Epithelial cell of prostate (primary cell): ENCODE measurements around the gene CDK13.
"Not testable (repeated sequence)": the region's sequence is repeated elsewhere in the genome, so short reads cannot be mapped to it uniquely, and the experiment has no call there.

ENCODE experiments used
- DNase-seq: peaks from one replicate; pipeline ENCODE4 v3.0.0-alpha.2; 2011; ENCODE audit warnings: low read depth, low spot score
- H3K27ac ChIP-seq: fragments of 450-650 bp; 2 replicates; pipeline ENCODE4 v1.5.1; 2017; ENCODE audit warnings: mild to moderate bottlenecking

The CDK13 gene

GRCh38 chr7:40138973-40139372 lies 188.9 kb downstream of the CDK13 start:
- no peak for DNase-seq
- no peak overlapping the region for H3K27ac ChIP-seq

GRCh38 chr7:40139891-40140290 lies 189.8 kb downstream of the CDK13 start:
- H3K27ac ChIP-seq, DNase-seq: not testable (repeated sequence)

GRCh38 chr7:40141916-40142315 lies 191.9 kb downstream of the CDK13 start:
- H3K27ac ChIP-seq: peak overlapping the region; percentile 75
- peak; percentile 82 for DNase-seq

GRCh38 chr7:40145596-40146130 lies 195.6 kb downstream of the CDK13 start:
- H3K27ac ChIP-seq, DNase-seq: not testable (repeated sequence)

GRCh38 chr7:40147371-40148246 lies 197.6 kb downstream of the CDK13 start:
- DNase-seq: no peak
- H3K27ac ChIP-seq: no peak overlapping the region

- not testable (repeated sequence) for DNase-seq, H3K27ac ChIP-seq
Observed at GRCh38 chr7:40148247-40148580, 198.2 kb downstream of the CDK13 start.

- no peak for DNase-seq
- H3K27ac ChIP-seq: no peak overlapping the region
Observed at GRCh38 chr7:40148671-40149070, 198.6 kb downstream of the CDK13 start.
